CD4-positive, alpha-beta T cell treated with Interleukin-1 beta for 1 hour (primary cell): ENCODE measurements around the gene VPS26B.
"Not testable (repeated sequence)": the region's sequence is repeated elsewhere in the genome, so short reads cannot be mapped to it uniquely, and the experiment has no call there.

Experiments used
- DNase-seq, 2 donors: peaks; one replicate each; pipeline ENCODE4 v3.0.0-alpha.2; 2020 to 2022

Gene VPS26B

DNA sequence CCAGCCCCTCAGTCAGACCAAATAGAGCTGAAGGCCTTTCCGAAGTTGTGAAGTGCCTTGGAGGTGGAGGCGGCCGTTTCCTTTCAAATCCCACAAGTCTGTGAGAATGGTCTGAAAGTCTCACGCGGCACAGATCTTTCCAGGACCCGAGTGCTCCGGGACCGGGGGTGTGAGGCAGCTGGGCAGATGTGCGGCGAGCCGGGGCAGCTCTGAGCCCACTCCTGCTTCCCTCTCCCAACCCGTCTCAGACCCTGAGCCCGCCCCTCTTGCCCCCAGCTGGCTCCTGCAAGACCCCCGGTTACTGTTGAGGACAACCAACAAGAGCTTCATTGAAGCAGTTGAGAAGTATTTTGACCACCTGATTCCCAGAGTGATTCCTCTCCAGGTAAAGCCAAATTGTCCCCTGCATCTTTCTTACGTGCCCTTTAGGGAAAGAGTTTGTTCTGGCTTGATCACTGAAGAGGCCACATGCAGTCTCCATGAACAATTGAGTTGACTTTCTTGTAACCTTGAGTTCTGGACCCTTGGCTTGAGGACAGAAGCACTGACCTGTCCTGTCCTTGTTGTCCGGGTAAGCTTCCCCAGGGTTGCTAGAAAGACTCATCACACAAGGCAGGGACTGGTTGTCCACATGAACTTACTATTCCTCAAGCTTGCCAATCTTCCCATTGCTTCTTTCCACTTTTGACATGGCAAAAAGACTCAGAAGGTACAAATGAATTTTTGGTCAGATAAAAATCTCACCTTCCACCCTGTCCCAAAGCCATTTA lies 59.2 kb downstream of the VPS26B start:
- no peak for DNase-seq

DNA sequence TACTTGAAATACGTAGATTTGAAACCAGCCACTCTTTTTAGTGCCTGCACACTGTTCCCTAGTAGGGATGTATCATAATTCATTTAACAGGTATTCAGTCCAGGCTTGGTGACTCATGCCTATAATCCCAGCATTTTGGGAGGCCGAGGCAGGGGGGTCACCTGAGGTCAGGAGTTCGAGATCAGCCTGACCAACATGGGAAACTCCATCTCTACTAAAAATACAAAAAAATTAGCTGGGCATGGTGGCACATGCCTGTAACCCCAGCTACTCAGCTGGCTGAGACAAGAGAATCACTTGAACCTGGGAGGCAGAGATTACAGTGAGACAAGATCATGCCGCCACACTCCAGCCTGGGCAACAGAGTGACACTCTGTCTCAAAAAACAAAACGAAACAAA lies 59.9 kb downstream of the VPS26B start:
- DNase-seq, result not testable (repeated sequence)

DNA sequence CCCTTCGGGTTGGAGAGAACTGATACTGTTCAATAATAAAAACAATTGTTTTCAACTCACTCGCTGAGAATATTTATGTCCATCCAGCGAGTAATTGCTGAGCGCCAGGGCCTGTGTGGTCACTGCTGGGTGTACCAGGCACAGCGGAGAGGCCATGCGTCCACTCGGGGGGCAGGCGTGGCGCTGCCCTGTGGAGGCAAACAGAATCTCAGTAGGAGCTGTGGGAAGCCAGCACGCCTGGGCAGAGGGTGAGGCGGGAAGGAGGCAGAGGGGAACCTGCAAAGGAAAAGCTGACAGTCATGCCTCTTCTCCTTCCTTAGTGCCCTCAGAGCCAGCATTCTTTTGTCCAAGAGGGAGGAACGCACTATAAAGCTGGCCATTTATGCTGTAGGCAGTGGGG lies 63.1 kb downstream of the VPS26B start:
- DNase-seq, result no peak

GRCh38 chr11:134288486-134288885 lies 64.0 kb downstream of the VPS26B start:
- no peak for DNase-seq

DNA sequence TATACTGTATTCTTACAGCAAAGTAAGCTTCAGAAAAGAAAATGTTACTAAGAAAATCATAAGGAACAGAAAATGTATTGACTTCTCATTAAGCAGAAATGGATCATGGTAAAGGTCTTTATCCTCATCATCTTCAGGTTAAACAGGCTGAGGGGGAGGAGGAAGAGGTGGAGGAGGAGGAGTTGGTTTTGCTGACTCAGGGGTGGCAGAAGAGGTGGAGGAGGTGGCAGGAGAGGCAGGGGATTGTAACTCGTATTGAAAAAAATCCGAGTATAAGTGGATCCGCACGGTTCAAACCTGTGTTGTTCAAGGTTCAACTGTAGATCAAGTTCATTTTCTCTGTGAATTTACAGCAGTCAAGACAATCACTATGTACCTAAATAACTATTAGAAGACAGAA lies 64.7 kb downstream of the VPS26B start:
- DNase-seq, result no peak

- DNase-seq, result no peak
These were observed 65.3 kb downstream of the VPS26B start for GRCh38 chr11:134289789-134290188.

GRCh38 chr11:134290646-134291045 lies 66.2 kb downstream of the VPS26B start:
- DNase-seq, result no peak

GRCh38 chr11:134291196-134291595 lies 66.7 kb downstream of the VPS26B start:
- DNase-seq, result no peak

- no peak for DNase-seq
These were observed 68.2 kb downstream of the VPS26B start for GRCh38 chr11:134292661-134293060.

DNA sequence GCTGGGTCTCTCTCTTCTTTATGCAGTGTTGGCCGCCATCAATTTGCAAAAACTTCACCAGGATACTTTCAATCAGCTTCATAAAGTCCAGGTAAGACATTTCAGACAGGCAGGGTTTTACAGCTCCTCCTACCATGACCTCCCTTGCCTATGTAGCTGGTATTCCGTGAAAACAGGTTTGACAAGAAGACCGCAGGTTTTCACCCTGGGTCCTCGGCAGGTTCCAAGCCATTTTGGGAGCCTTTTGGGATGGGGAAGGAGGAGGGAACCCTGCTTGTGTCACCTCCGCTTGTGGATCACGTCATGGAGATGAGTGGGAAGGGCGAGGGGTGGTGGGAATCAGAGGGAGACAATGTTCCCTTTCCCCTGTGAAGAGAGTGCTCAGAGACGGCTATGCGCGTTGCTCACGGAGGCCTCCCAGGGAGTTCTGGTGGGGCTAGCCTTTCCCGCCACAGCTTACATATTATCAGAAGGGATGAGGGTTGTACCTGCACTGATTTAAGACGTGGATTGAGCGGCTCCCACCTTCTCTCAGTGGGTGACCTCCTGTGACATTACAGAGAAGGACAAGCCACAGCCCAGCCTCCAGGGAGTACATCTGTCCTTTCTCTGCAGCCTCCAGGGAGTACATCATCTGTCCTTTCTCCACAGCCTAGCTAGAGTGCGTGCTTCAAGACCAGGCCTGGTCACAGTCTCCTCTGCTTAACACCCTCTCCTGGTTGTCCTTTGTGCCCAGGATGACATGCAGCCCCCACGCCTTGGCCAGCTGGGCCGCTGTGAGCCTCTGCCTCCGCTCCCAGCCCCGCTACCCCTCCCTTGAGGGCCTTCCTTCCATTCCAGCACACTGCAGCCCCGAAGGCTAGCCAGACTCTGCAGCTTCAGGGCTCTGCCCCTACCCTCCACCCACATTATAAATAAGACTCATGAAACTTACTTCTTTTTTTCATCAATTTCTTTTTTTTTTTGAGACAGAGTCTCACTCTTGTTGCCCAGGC lies 68.9 kb downstream of the VPS26B start:
- no peak for DNase-seq

DNA sequence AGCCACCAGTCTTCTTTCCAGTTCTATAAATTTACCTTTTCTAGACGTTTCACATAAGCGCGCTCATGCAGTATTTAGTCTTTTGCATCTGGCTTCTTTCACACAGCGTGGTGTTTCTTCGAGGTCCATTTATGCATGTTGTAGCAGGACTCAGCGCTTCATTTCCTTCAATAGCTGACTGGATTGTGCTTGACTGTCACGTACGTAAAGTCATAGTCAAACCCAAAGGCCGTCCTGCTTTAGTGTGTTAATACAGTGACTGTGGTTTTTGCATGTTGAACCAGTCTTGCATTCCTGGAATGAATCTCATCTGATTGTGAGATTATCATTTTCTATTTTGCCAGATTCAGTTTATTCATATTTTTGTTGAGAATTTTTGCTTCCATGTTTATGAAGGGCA lies 70.2 kb downstream of the VPS26B start:
- DNase-seq, result no peak
